CD8-positive, alpha-beta memory T cell (primary cell): ENCODE measurements around the gene XRCC3. TPM values are rescaled to one million over a fixed set of nuclear protein-coding genes. Genes with fewer than 3 reads are reported as not detected.

ENCODE experiments used
- CTCF ChIA-PET: fragments of 350-600 bp; sonication (Branson Sonifier 250); formaldehyde crosslinking; loops from one replicate; lab custom pipeline; 2021; ENCODE audit warnings: antibody characterized with exemption; lab: Charles Lee
- POLR2A ChIA-PET: fragments of 350-600 bp; sonication (Branson Sonifier 250); formaldehyde crosslinking; loops from one replicate; lab custom pipeline; 2021; ENCODE audit warnings: antibody characterized with exemption; lab: Charles Lee
- DNase-seq, 5 donors: peaks; one replicate each; pipeline versions ENCODE4 v3.0.0 to v3.0.0-alpha.2; 2020 to 2022; ENCODE audit warnings: mixed read lengths in 1 of 5
- H3K27ac ChIP-seq: one replicate; pipeline ENCODE4 v1.7.0; 2013; ENCODE audit warnings: low read depth, mild to moderate bottlenecking, low read length, moderate library complexity
- H3K27me3 ChIP-seq: 2 replicates; pipeline ENCODE4 v1.7.0; 2013; ENCODE audit warnings: low read length, mild to moderate bottlenecking; ENCODE audit not compliant: insufficient read depth, poor library complexity, severe bottlenecking
- H3K36me3 ChIP-seq: 2 replicates; pipeline ENCODE4 v1.7.0; 2013; ENCODE audit warnings: mild to moderate bottlenecking, low read length, moderate library complexity; ENCODE audit not compliant: insufficient read depth
- H3K4me1 ChIP-seq: 2 replicates; pipeline ENCODE4 v1.7.0; 2013; ENCODE audit warnings: mild to moderate bottlenecking, low read length, moderate library complexity; ENCODE audit not compliant: insufficient read depth
- H3K4me3 ChIP-seq: 2 replicates; pipeline ENCODE4 v1.7.0; 2013; ENCODE audit warnings: mild to moderate bottlenecking, low read length
- H3K9me3 ChIP-seq: 2 replicates; pipeline ENCODE4 v1.7.0; 2013; ENCODE audit warnings: mild to moderate bottlenecking, low read length
- H3K27ac Mint-ChIP-seq, 8 donors: one replicate each; pipeline ENCODE4 v1.8.0; 2020 to 2021; ENCODE audit warnings: mixed read lengths in 8 of 8, mild to moderate bottlenecking in 6 of 8, inconsistent platforms in 3 of 8, moderate library complexity in 3 of 8
- H3K27me3 Mint-ChIP-seq, 2 donors: one replicate each; pipeline ENCODE4 v1.8.0; 2020 to 2021; ENCODE audit warnings: mixed read lengths in 2 of 2, mild to moderate bottlenecking in 1 of 2, moderate library complexity in 1 of 2
- H3K36me3 Mint-ChIP-seq, 3 donors: one replicate each; pipeline ENCODE4 v1.8.0; 2020 to 2021; ENCODE audit warnings: mixed read lengths in 3 of 3, inconsistent platforms in 1 of 3, mild to moderate bottlenecking in 1 of 3
- H3K4me1 Mint-ChIP-seq, 3 donors: one replicate each; pipeline ENCODE4 v1.8.0; 2020 to 2021; ENCODE audit warnings: mixed read lengths in 3 of 3, inconsistent platforms in 1 of 3, mild to moderate bottlenecking in 1 of 3
- H3K4me3 Mint-ChIP-seq, 7 donors: one replicate each; pipeline ENCODE4 v1.8.0; 2020 to 2021; ENCODE audit warnings: mixed read lengths in 7 of 7, mild to moderate bottlenecking in 6 of 7, moderate library complexity in 4 of 7, inconsistent platforms in 2 of 7
- H3K9me3 Mint-ChIP-seq, 5 donors: one replicate each; pipeline ENCODE4 v1.8.0; 2020 to 2022; ENCODE audit warnings: mixed read lengths in 5 of 5, mild to moderate bottlenecking in 3 of 5, moderate library complexity in 2 of 5, inconsistent platforms in 1 of 5
- polyA plus RNA-seq: library from polyadenylated mRNA; unstranded; fragments of 300-500 nt; fragmentation: Illumina TruSeq; gene quantifications from one replicate; pipeline ENCODE4 v1.2.3, GENCODE V29; 2021
- total RNA-seq, 2 experiments: library from RNA; stranded (reverse); gene quantifications; one replicate each; pipeline ENCODE4 v1.2.3, GENCODE V29; 2021

Gene XRCC3
- total and polyA plus RNA-seq, 3 experiments from 2014 or later = 4.4 to 59.9 (median 54.4) TPM

DNA sequence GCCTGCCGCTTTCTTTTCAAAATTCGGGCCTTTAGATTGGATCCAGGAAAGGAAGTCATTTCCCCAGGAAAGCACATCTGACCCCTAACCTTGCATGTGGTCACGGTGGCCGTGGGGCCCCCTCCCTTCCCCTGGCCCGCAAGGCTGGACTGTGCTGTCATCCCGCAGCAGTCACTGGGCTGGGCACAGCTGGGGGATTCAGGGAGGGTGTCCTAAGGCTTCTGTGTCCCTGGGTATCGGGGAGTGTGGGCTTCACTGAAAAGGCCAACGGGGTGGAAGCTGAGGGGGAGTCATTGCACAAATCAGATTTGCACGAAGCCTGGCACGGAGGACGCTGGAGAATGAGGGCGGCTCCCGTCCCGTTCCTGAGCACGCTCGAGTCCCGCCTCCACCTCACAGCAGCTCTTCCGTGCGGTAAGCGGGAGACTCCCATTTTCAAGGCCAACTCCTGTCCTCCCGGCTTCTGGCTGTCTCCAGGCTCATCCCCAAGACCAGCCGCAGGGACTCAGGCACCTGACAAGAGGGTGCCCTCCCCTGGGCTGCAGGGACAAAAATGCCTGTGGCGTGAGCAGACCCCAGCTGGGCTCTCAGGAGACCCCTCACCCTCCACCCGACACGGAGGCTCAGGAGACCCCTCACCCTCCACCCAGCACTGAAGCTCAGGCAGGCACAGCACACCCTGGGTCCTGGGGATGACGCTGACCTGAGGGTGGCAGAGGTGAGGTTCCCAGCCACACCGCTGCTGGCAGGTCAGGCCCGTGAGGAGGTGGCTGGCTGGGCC, 9.6 kb downstream of the XRCC3 start:
- ChIA-PET CTCF (no interaction called here), POLR2A (no interaction called here)
- no peak overlapping the region for H3K27ac ChIP-seq
- no peaks in the 10 kb centered on the region for H3K4me1 ChIP-seq
- H3K4me3 ChIP-seq = no peak overlapping the region
- no peak overlapping the region for H3K27ac Mint-ChIP-seq
- peaks cover 4% of the 10 kb centered on the region for H3K36me3 ChIP-seq
- no peaks in the 10 kb centered on the region for H3K9me3 ChIP-seq
- DNase-seq = no peak
- no peaks in the 10 kb centered on the region for H3K27me3 ChIP-seq
- peaks cover 0 to 2% (median under 1%) of the 10 kb centered on the region in 3 donors for H3K4me1 Mint-ChIP-seq
- H3K36me3 Mint-ChIP-seq = peaks cover 0 to 43% (median 0%) of the 10 kb centered on the region in 3 donors
- H3K9me3 Mint-ChIP-seq = no peaks in the 10 kb centered on the region
- peaks cover 0 to 2% of the 10 kb centered on the region in 2 donors for H3K27me3 Mint-ChIP-seq
- no peak overlapping the region for H3K4me3 Mint-ChIP-seq

DNA sequence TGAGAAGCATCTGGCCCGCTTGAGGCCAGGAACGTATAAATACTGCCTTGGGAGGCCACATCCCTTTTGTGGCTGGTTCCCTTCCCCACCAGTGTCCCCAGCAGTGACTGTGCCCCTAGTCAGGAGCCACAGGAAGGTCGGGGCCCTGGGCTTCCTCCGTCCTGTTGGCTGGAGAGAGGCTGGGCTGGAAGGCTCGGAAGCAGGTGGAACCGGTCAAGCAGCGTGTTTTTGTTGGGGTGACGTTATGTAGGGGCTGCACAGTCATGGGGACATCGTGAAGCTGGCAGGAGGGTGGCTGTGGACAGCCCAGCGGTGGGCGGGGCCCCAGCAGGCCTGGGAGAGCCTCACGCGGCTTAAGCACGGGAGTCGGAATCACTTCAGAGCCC, 10.1 kb downstream of the XRCC3 start:
- DNase-seq = no peak
- peaks cover 0 to 43% (median 0%) of the 10 kb centered on the region in 3 donors for H3K36me3 Mint-ChIP-seq
- H3K36me3 ChIP-seq = peaks cover 4% of the 10 kb centered on the region
- no peaks in the 10 kb centered on the region for H3K9me3 ChIP-seq
- POLR2A ChIA-PET = no interaction called here
- CTCF ChIA-PET = no interaction called here
- H3K4me1 ChIP-seq = no peaks in the 10 kb centered on the region
- peak overlapping the region in 1 of 8 donors; percentile 30 for H3K27ac Mint-ChIP-seq
- H3K4me3 ChIP-seq = no peak overlapping the region
- no peak overlapping the region for H3K4me3 Mint-ChIP-seq
- peaks cover 0 to 2% of the 10 kb centered on the region in 2 donors for H3K27me3 Mint-ChIP-seq
- no peaks in the 10 kb centered on the region for H3K27me3 ChIP-seq
- no peaks in the 10 kb centered on the region for H3K9me3 Mint-ChIP-seq
- no peak overlapping the region for H3K27ac ChIP-seq
- H3K4me1 Mint-ChIP-seq = peaks cover 0 to 2% (median 0%) of the 10 kb centered on the region in 3 donors

- Histone ChIP-seq H3K36me3 (peaks cover 4% of the 10 kb centered on the region), H3K4me3 (no peak overlapping the region), H3K27ac (no peak overlapping the region), H3K27me3 (no peaks in the 10 kb centered on the region), H3K4me1 (no peaks in the 10 kb centered on the region), H3K9me3 (no peaks in the 10 kb centered on the region)
- no peak for DNase-seq
- Mint-ChIP-seq H3K4me1 (peaks cover 0 to 2% (median 0%) of the 10 kb centered on the region in 3 donors), H3K27me3 (peaks cover 0 to 2% of the 10 kb centered on the region in 2 donors), H3K9me3 (no peaks in the 10 kb centered on the region), H3K27ac (peak overlapping the region in 1 of 8 donors; percentile 30), H3K36me3 (peaks cover 0 to 46% (median 0%) of the 10 kb centered on the region in 3 donors), H3K4me3 (no peak overlapping the region)
- POLR2A ChIA-PET = no interaction called here
- CTCF ChIA-PET = no interaction called here
Observed at GRCh38 chr14:103704708-103705107, 10.5 kb downstream of the XRCC3 start.

DNA sequence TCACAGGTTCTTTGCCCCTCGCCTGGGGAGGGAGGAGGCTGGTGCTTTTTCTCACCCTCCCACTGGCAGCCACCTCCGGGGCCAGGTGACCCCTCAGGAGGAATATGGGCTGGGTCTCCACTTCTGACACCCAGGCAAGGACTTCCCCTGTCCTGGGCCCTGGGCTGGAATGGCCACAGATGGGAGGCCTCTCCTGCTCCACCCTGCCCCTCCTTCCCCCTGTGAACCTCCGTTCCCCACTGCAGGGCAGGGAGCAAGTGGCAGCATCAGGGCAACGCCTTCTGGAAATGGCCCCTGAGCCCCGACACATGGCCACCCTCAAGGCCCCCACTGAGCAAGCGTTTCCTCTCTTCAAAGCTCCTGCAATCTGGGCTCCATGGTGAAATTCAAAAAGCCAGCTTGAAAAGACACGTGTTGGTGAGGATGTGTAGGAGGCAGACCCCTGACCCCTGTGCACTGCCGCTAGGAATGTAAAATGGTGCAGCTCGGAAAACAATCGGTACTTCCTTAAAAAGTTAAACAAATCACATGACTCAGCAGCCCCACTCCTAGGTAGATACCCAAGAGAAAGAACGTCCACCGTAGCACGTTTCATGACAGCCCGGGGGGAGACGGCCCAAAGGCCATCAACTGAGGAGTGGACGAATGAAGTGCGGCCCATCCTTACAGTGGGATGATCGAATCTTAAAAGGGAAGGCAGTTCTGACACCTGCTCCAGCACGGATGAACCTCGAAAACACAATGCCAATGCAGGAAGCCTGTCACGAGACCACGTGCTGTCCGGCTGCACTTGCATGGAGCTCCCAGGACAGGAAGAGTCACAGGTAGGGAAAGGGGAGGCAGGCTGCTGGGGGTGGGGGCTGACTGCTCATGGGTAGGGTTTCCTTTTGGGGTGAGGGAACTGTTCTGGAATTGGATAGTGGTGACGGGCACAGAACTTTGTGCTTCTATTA, 11.5 kb downstream of the XRCC3 start:
- H3K27ac ChIP-seq = no peak overlapping the region
- peak overlapping the region in 5 of 8 donors; percentile 23 to 96 (median 34) for H3K27ac Mint-ChIP-seq
- DNase-seq = no peak
- no peaks in the 10 kb centered on the region for H3K4me1 ChIP-seq
- H3K4me3 ChIP-seq = no peak overlapping the region
- H3K9me3 ChIP-seq = no peaks in the 10 kb centered on the region
- peaks cover 0 to 52% (median 0%) of the 10 kb centered on the region in 3 donors for H3K36me3 Mint-ChIP-seq
- no peak overlapping the region for H3K4me3 Mint-ChIP-seq
- CTCF ChIA-PET = interaction anchor here (1.3 kb wide), 1 partner anchor 9 kb away, joined by 4 read pairs; no protein-coding TSS in a partner anchor
- peaks cover 4% of the 10 kb centered on the region for H3K36me3 ChIP-seq
- peaks cover 0 to 2% (median 0%) of the 10 kb centered on the region in 3 donors for H3K4me1 Mint-ChIP-seq
- no peaks in the 10 kb centered on the region for H3K9me3 Mint-ChIP-seq
- POLR2A ChIA-PET = no interaction called here
- peaks cover 0 to 2% of the 10 kb centered on the region in 2 donors for H3K27me3 Mint-ChIP-seq
- no peaks in the 10 kb centered on the region for H3K27me3 ChIP-seq

- ChIA-PET POLR2A (no interaction called here), CTCF (interaction anchor here (1.2 to 1.3 kb wide), 2 partner anchors 8 to 26 kb away, joined by 4 read pairs; no protein-coding TSS in a partner anchor)
- H3K27ac ChIP-seq = no peak overlapping the region
- H3K4me1 ChIP-seq = no peaks in the 10 kb centered on the region
- H3K36me3 ChIP-seq = peaks cover 4% of the 10 kb centered on the region
- H3K27ac Mint-ChIP-seq = peak overlapping the region in 3 of 8 donors; percentile 75 to 82 (median 81)
- no peaks in the 10 kb centered on the region for H3K9me3 ChIP-seq
- no peak for DNase-seq
- peaks cover 0 to 48% (median 0%) of the 10 kb centered on the region in 3 donors for H3K36me3 Mint-ChIP-seq
- peaks cover 0 to 2% (median 0%) of the 10 kb centered on the region in 3 donors for H3K4me1 Mint-ChIP-seq
- no peak overlapping the region for H3K4me3 Mint-ChIP-seq
- H3K27me3 Mint-ChIP-seq = peaks cover 0 to 2% of the 10 kb centered on the region in 2 donors
- H3K27me3 ChIP-seq = no peaks in the 10 kb centered on the region
- no peaks in the 10 kb centered on the region for H3K9me3 Mint-ChIP-seq
- no peak overlapping the region for H3K4me3 ChIP-seq
Observed at GRCh38 chr14:103702497-103703432, 12.5 kb downstream of the XRCC3 start.

- Histone ChIP-seq H3K27me3 (no peaks in the 10 kb centered on the region), H3K27ac (no peak overlapping the region), H3K9me3 (no peaks in the 10 kb centered on the region), H3K36me3 (peaks cover 4% of the 10 kb centered on the region), H3K4me3 (no peak overlapping the region), H3K4me1 (no peaks in the 10 kb centered on the region)
- H3K9me3 Mint-ChIP-seq = no peaks in the 10 kb centered on the region
- peaks cover 0 to 55% (median 0%) of the 10 kb centered on the region in 3 donors for H3K36me3 Mint-ChIP-seq
- peak in 1 of 5 donors; percentile 33 for DNase-seq
- H3K4me3 Mint-ChIP-seq = no peak overlapping the region
- no peak overlapping the region for H3K27ac Mint-ChIP-seq
- CTCF ChIA-PET = interaction anchor here (1.2 kb wide), 1 partner anchor 26 kb away, joined by 4 read pairs; no protein-coding TSS in a partner anchor
- peaks cover 0 to 2% of the 10 kb centered on the region in 2 donors for H3K27me3 Mint-ChIP-seq
- POLR2A ChIA-PET = no interaction called here
- H3K4me1 Mint-ChIP-seq = peaks cover 2 to 4% (median 3%) of the 10 kb centered on the region in 3 donors
Observed at GRCh38 chr14:103702095-103702494, 13.2 kb downstream of the XRCC3 start.
